Activated T-cell treated with anti-CD3 and anti-CD28 coated beads, Interleukin-2, amount 50 U/mL, for 24 hours (primary cell): ENCODE results near the gene RARA.
A peak's percentile ranks its signal among the peaks of the same experiment; 100 is the strongest.

Experiments used
- DNase-seq: peaks from one replicate; pipeline ENCODE4 v3.0.0-alpha.2; 2020
- H3K27ac Mint-ChIP-seq: 2 replicates; pipeline ENCODE4 v1.8.0; 2020; ENCODE audit warnings: mild to moderate bottlenecking, mixed read lengths
- H3K27me3 Mint-ChIP-seq: 2 replicates; pipeline ENCODE4 v1.8.0; 2020; ENCODE audit warnings: mixed read lengths
- H3K36me3 Mint-ChIP-seq: 2 replicates; pipeline ENCODE4 v1.8.0; 2020; ENCODE audit warnings: low read depth, mixed read lengths
- H3K4me1 Mint-ChIP-seq: 2 replicates; pipeline ENCODE4 v1.8.0; 2020; ENCODE audit warnings: low read depth, mixed read lengths
- H3K4me3 Mint-ChIP-seq: 2 replicates; pipeline ENCODE4 v1.8.0; 2020; ENCODE audit warnings: mild to moderate bottlenecking, moderate library complexity, mixed read lengths
- H3K9me3 Mint-ChIP-seq: 2 replicates; pipeline ENCODE4 v1.8.0; 2020; ENCODE audit warnings: mixed read lengths

RARA gene

GRCh38 chr17:40355804-40356758, 47.1 kb downstream of the RARA start:
- no peaks in the 10 kb centered on the region for H3K9me3 Mint-ChIP-seq
- no peak for DNase-seq
- peaks cover 30% of the 10 kb centered on the region for H3K4me1 Mint-ChIP-seq
- H3K36me3 Mint-ChIP-seq, result peaks cover 51% of the 10 kb centered on the region
- peaks cover 6% of the 10 kb centered on the region for H3K27me3 Mint-ChIP-seq
- no peak overlapping the region for H3K27ac Mint-ChIP-seq
- no peak overlapping the region for H3K4me3 Mint-ChIP-seq

- Mint-ChIP-seq H3K4me3 (no peak overlapping the region), H3K36me3 (peaks cover 40% of the 10 kb centered on the region), H3K9me3 (no peaks in the 10 kb centered on the region), H3K27ac (no peak overlapping the region), H3K4me1 (peaks cover 31% of the 10 kb centered on the region), H3K27me3 (peaks cover 15% of the 10 kb centered on the region)
- DNase-seq, result no peak
Measured at GRCh38 chr17:40356990-40357881, 48.3 kb downstream of the RARA start.

GRCh38 chr17:40358323-40359038, 49.5 kb downstream of the RARA start:
- no peak overlapping the region for H3K27ac Mint-ChIP-seq

GRCh38 chr17:40360091-40360490, 51.1 kb downstream of the RARA start:
- Mint-ChIP-seq H3K4me1 (peaks cover 26% of the 10 kb centered on the region), H3K9me3 (no peaks in the 10 kb centered on the region), H3K4me3 (no peak overlapping the region), H3K27ac (no peak overlapping the region), H3K36me3 (peaks cover 15% of the 10 kb centered on the region), H3K27me3 (peaks cover 22% of the 10 kb centered on the region)
- DNase-seq, result no peak

More at GRCh38 chr17:40358323-40359038, 49.5 kb downstream of the RARA start:
- peak overlapping the region; percentile 10 for H3K4me3 Mint-ChIP-seq
- H3K9me3 Mint-ChIP-seq, result no peaks in the 10 kb centered on the region
- H3K27me3 Mint-ChIP-seq, result peaks cover 20% of the 10 kb centered on the region
- H3K4me1 Mint-ChIP-seq, result peaks cover 25% of the 10 kb centered on the region
- DNase-seq, result peak; percentile 93
- peaks cover 28% of the 10 kb centered on the region for H3K36me3 Mint-ChIP-seq

GRCh38 chr17:40361063-40361924, 52.3 kb downstream of the RARA start:
- Mint-ChIP-seq H3K4me1 (peaks cover 26% of the 10 kb centered on the region), H3K27ac (peak overlapping the region; percentile 6), H3K27me3 (peaks cover 22% of the 10 kb centered on the region), H3K4me3 (no peak overlapping the region), H3K9me3 (no peaks in the 10 kb centered on the region), H3K36me3 (peaks cover 5% of the 10 kb centered on the region)
- DNase-seq, result peak; percentile 30

GRCh38 chr17:40361925-40362695, 53.1 kb downstream of the RARA start:
- H3K27me3 Mint-ChIP-seq, result peaks cover 22% of the 10 kb centered on the region
- peak; percentile 30 for DNase-seq
- peaks cover 26% of the 10 kb centered on the region for H3K4me1 Mint-ChIP-seq
- H3K9me3 Mint-ChIP-seq, result no peaks in the 10 kb centered on the region
- H3K36me3 Mint-ChIP-seq, result peaks cover 2% of the 10 kb centered on the region
- peak overlapping the region; percentile 60 for H3K4me3 Mint-ChIP-seq
- no peak overlapping the region for H3K27ac Mint-ChIP-seq

- H3K27me3 Mint-ChIP-seq, result peaks cover 22% of the 10 kb centered on the region
- H3K27ac Mint-ChIP-seq, result no peak overlapping the region
- H3K4me3 Mint-ChIP-seq, result peak overlapping the region; percentile 71
- no peaks in the 10 kb centered on the region for H3K36me3 Mint-ChIP-seq
- peaks cover 26% of the 10 kb centered on the region for H3K4me1 Mint-ChIP-seq
- H3K9me3 Mint-ChIP-seq, result no peaks in the 10 kb centered on the region
- DNase-seq, result peak; percentile 91
Measured at GRCh38 chr17:40362696-40363110, 53.7 kb downstream of the RARA start.

- DNase-seq, result peak; percentile 73
- Mint-ChIP-seq H3K4me1 (peaks cover 26% of the 10 kb centered on the region), H3K36me3 (no peaks in the 10 kb centered on the region), H3K27ac (no peak overlapping the region), H3K9me3 (no peaks in the 10 kb centered on the region), H3K27me3 (peaks cover 22% of the 10 kb centered on the region), H3K4me3 (peak overlapping the region; percentile 71)
Measured at GRCh38 chr17:40363111-40363827, 54.3 kb downstream of the RARA start.

- Mint-ChIP-seq H3K9me3 (no peaks in the 10 kb centered on the region), H3K36me3 (no peaks in the 10 kb centered on the region), H3K4me3 (peak within 1 kb of the TSS; percentile 71), H3K27ac (no peak within 1 kb of the TSS), H3K27me3 (peaks cover 22% of the 10 kb centered on the region), H3K4me1 (peaks cover 22% of the 10 kb centered on the region)
- DNase-seq, result peak; percentile 30
Measured at GRCh38 chr17:40364121-40364861, 55.3 kb downstream of the RARA start, which contains the start of gene GJD3. TSS of gene GJD3 (minus strand) at chr17:40364737. CDS start at chr17:40363815, 922 bp downstream.

GRCh38 chr17:40364906-40365305, 55.9 kb downstream of the RARA start:
- no peak overlapping the region for H3K27ac Mint-ChIP-seq
- no peaks in the 10 kb centered on the region for H3K36me3 Mint-ChIP-seq
- H3K4me1 Mint-ChIP-seq, result peaks cover 22% of the 10 kb centered on the region
- H3K9me3 Mint-ChIP-seq, result no peaks in the 10 kb centered on the region
- H3K4me3 Mint-ChIP-seq, result peak overlapping the region; percentile 1
- peaks cover 22% of the 10 kb centered on the region for H3K27me3 Mint-ChIP-seq
- DNase-seq, result no peak

GRCh38 chr17:40366076-40366860, 57.3 kb downstream of the RARA start:
- no peak for DNase-seq
- Mint-ChIP-seq H3K4me1 (peaks cover 19% of the 10 kb centered on the region), H3K36me3 (no peaks in the 10 kb centered on the region), H3K9me3 (no peaks in the 10 kb centered on the region), H3K27me3 (peaks cover 14% of the 10 kb centered on the region), H3K27ac (no peak overlapping the region), H3K4me3 (no peak overlapping the region)
